ENCODE measurements around the gene PPP1CC. TPM values are rescaled to one million over a fixed set of nuclear protein-coding genes. Genes with fewer than 3 reads are reported as not detected.
A peak's percentile ranks its signal among the peaks of the same experiment; 100 is the strongest.
"Not testable (repeated sequence)": the region's sequence is repeated elsewhere in the genome, so short reads cannot be mapped to it uniquely, and the experiment has no call there.

Gene PPP1CC
- polyA plus RNA-seq (ENCODE audit: insufficient read length): 211 TPM
- long read RNA-seq, donor 1, transcript PPP1CC-211 (3 exons, 582 nt): minor isoform, 12 of 73 reads
- long read RNA-seq, donor 1, transcript PPP1CC-201 (7 exons, 2,559 nt): major isoform, 36 of 73 reads
- long read RNA-seq, donor 1, partial matches to known transcripts: 17 of 73 reads
- long read RNA-seq, donor 1, other reads (novel, unspliced or antisense): 0 of 73 reads
- long read RNA-seq, donor 2, transcript PPP1CC-201 (7 exons, 2,559 nt): major isoform, 31 of 64 reads
- long read RNA-seq, donor 2, transcript PPP1CC-211 (3 exons, 582 nt): minor isoform, 6 of 64 reads
- long read RNA-seq, donor 2, partial matches to known transcripts: 19 of 64 reads
- long read RNA-seq, donor 2, other reads (novel, unspliced or antisense): 0 of 64 reads
- long read RNA-seq, donor 3, transcript PPP1CC-211 (3 exons, 582 nt): minor isoform, 7 of 110 reads
- long read RNA-seq, donor 3, transcript PPP1CC-201 (7 exons, 2,559 nt): major isoform, 37 of 110 reads
- long read RNA-seq, donor 3, transcript PPP1CC-203 (2 exons, 1,133 nt): minor isoform, 5 of 110 reads
- long read RNA-seq, donor 3, partial matches to known transcripts: 58 of 110 reads
- long read RNA-seq, donor 3, other reads (novel, unspliced or antisense): 0 of 110 reads
- long read RNA-seq, donor 4, partial matches to known transcripts: 0 of 4 reads
- long read RNA-seq, donor 4, other reads (novel, unspliced or antisense): 0 of 4 reads
- long read RNA-seq, donor 5, transcript PPP1CC-211 (3 exons, 582 nt): minor isoform, 6 of 112 reads
- long read RNA-seq, donor 5, transcript PPP1CC-201 (7 exons, 2,559 nt): major isoform, 58 of 112 reads
- long read RNA-seq, donor 5, partial matches to known transcripts: 39 of 112 reads
- long read RNA-seq, donor 5, other reads (novel, unspliced or antisense): 0 of 112 reads
- long read RNA-seq, donor 6, transcript PPP1CC-201 (7 exons, 2,559 nt): major isoform, 38 of 74 reads
- long read RNA-seq, donor 6, transcript PPP1CC-211 (3 exons, 582 nt): minor isoform, 12 of 74 reads
- long read RNA-seq, donor 6, partial matches to known transcripts: 14 of 74 reads
- long read RNA-seq, donor 6, other reads (novel, unspliced or antisense): 0 of 74 reads
- long read RNA-seq, donor 7, transcript PPP1CC-211 (3 exons, 582 nt): minor isoform, 11 of 101 reads
- long read RNA-seq, donor 7, transcript PPP1CC-203 (2 exons, 1,133 nt): minor isoform, 7 of 101 reads
- long read RNA-seq, donor 7, transcript PPP1CC-201 (7 exons, 2,559 nt): major isoform, 53 of 101 reads
- long read RNA-seq, donor 7, partial matches to known transcripts: 20 of 101 reads
- long read RNA-seq, donor 7, other reads (novel, unspliced or antisense): 5 of 101 reads
- long read RNA-seq, donor 8, transcript PPP1CC-201 (7 exons, 2,559 nt): major isoform, 18 of 44 reads
- long read RNA-seq, donor 8, partial matches to known transcripts: 20 of 44 reads
- long read RNA-seq, donor 8, other reads (novel, unspliced or antisense): 0 of 44 reads

GRCh38 chr12:110742718-110743570 is at the start of gene PPP1CC:
Gene PPP1CC (minus strand): TSS chr12:110742891. CDS start chr12:110742707, 184 bp downstream.
- peak; percentile 96 for DNase-seq

- no peak for DNase-seq
Measured at GRCh38 chr12:110791589-110791988, 48.9 kb upstream of the PPP1CC start.

DNA sequence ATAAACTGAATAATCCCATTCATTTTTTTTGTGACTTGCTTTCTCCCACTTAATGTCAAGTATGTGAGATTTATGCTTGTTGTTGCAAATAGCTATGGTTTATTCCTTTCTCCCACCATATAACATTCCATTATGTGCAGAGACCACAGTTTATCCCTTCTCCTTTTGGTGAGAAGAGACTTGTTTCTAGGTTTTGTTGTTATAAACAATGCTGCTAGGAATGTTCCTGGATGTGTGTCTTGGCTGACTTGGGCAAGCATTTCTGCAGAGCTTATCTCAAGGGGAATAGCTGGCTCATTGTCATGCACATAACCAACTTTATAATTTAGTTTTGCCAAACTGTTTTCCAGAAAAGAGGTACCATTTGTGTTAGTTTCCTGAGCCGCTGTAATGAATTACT is 47.6 kb upstream of the PPP1CC start:
- no peak for DNase-seq

DNA sequence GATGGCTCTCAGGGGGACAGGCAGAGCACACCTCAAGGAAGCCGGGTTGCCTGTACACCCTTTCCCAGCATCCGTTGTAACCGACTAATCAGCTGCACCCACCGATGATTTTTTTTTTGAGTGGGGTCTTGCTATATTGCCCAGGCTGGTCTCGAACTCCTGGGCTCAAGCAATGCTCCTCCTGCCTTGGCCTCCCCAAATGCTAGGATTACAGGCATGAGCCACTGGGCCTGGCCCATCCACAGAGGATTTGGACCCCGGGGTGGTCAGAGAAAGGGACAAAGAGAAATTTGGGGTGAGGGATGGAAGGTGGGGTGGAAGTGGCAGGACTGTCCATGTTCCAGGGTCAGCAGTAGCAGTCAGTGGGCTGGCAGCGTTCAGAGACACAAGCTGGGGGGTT is 43.3 kb upstream of the PPP1CC start:
- no peak for DNase-seq

- no peak for DNase-seq
Measured at GRCh38 chr12:110785240-110785639, 42.5 kb upstream of the PPP1CC start.

- DNase-seq: no peak
Measured at GRCh38 chr12:110782922-110783321, 40.2 kb upstream of the PPP1CC start.

- DNase-seq: no peak
Measured at GRCh38 chr12:110782094-110782493, 39.4 kb upstream of the PPP1CC start.

- no peak for DNase-seq
Measured at GRCh38 chr12:110780448-110780847, 37.8 kb upstream of the PPP1CC start.

DNA sequence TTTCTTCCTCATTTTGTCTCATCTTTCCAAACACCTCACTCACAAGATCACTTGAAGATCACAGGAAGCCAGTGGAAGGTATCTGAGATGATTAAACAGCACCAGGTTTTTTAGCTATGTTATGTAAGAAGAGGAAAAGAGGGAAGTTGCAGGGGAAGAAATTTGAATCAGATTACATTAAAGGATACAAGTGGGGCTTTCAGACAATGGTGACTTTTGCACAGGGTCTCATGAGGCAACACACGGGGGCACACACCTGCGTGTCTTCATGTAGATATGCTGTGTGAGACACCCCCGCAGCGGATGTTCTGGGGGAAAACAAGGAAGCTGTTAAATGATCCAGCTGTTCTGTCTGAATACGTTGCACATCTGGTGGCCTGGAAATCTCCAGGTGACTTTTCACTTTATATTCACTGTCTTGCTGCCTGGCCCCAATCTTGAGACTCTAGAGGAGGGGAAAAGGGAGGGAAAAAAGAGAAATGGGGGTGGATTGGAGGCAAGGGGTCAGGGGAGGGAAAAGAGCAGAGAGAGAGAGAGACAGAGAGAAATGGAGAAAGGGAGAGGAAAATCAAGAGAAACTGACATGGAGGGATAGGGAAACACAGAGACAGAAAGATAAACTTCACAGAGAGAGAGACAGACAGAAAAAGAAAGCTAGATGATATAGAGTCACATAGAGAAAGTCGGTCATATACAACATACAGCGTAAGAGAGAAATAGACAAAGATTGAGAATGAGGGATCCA is 36.3 kb upstream of the PPP1CC start:
- DNase-seq: no peak

- no peak for DNase-seq
Measured at GRCh38 chr12:110776410-110776809, 33.7 kb upstream of the PPP1CC start.

DNA sequence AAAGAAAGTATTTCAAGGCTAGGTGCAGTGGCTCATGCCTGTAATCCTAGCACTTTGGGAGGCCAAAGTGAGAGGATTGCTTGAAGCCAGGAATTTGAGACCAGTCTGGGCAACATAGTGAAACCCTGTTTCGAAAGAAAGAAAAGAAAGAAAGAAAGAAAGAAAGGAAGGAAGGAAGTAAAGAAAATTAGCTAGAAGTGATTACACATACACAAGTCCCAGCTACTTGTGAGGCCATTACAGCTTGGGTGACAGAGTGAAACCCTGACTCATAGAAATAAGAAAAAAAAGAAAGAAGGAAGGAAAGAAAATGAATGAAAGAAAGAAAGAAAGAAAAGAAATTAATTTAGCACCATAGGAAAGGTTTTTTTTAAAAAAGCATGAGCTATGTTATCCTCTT is 33.3 kb upstream of the PPP1CC start:
- no peak for DNase-seq

- no peak for DNase-seq
Measured at GRCh38 chr12:110774824-110775223, 32.1 kb upstream of the PPP1CC start.

- DNase-seq: no peak
Measured at GRCh38 chr12:110768960-110769359, 26.3 kb upstream of the PPP1CC start.

DNA sequence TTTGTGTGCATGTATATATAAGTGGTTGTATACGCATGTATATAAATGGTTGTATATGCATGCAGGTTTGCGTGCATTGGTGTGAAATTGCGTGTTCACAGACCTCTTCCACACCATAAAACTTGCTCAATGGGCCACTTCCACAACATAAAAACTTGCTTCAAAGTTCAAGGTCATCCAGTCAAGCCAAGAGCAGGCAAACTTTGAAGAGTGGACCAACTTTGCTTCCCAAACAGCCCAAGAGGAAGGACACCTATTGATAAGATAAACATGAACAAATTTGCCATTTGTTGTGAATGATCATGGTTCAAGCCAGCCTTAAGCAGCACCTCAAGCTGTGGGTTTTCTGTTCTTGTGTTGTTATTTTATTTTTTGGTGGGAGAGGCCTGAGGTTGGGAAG is 25.2 kb upstream of the PPP1CC start:
- no peak for DNase-seq

GRCh38 chr12:110766311-110767154 is 23.8 kb upstream of the PPP1CC start:
- no peak for DNase-seq

DNA sequence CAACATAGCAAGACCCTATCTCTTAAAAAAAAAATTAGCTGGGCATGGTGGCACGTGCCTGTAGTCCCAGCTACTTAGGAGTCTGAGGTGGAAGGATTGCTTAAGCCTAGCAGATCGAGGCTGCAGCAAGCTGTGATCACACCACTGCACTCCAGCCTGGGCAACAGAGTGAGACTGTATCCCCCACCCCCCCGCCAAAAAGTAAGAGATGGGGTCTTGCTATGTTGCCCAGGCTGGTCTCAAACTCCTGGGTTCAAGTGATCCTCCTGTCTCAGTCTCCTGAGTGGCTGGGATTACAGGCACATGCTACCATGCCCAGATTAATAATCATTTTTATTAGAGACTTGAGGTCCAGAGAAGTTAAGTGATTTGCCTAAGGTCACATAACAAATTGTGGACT is 22.9 kb upstream of the PPP1CC start:
- DNase-seq: not testable (repeated sequence)

DNA sequence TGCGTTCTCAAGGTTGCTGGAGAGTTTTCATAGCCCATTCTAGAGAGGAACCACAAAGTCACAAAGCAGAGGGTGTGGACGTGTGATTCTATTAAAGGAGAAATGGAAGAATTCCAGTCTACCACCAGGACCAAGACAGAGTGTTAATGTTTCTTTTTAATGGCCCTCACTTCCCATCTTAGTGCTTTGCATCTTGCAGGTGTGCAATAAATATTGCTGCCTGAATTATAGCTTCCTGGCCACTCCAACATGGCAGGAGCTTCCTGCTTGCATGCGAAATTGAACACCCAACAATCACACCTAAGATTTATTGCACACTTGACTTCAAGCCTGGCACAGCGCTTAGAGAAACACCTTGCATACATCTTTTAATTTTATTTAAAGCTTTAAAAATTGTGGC is 22.4 kb upstream of the PPP1CC start:
- no peak for DNase-seq

- no peak for DNase-seq
Measured at GRCh38 chr12:110763583-110763982, 20.9 kb upstream of the PPP1CC start.

- no peak for DNase-seq
Measured at GRCh38 chr12:110762891-110763290, 20.2 kb upstream of the PPP1CC start.

Data from left kidney (tissue), 8 donors.